Left kidney (tissue), 2 donors: ENCODE measurements around the gene DDI1. TPM values are rescaled to one million over a fixed set of nuclear protein-coding genes. Genes with fewer than 3 reads are reported as not detected.
"Not testable (repeated sequence)": the region's sequence is repeated elsewhere in the genome, so short reads cannot be mapped to it uniquely, and the experiment has no call there.

Source experiments
- DNase-seq: peaks from one replicate; pipeline ENCODE4 v3.0.0-alpha.2; 2013
- polyA plus RNA-seq: library from polyadenylated mRNA; unstranded; fragments of 120-200 nt; gene quantifications from one replicate; pipeline ENCODE4 v1.2.1, GENCODE V29; 2013; ENCODE audit not compliant: insufficient read length

DDI1 gene
- polyA plus RNA-seq, 1 donor, result not detected

GRCh38 chr11:104036995-104037394, 555 bp downstream of the DDI1 start:
- no peak for DNase-seq

DNA sequence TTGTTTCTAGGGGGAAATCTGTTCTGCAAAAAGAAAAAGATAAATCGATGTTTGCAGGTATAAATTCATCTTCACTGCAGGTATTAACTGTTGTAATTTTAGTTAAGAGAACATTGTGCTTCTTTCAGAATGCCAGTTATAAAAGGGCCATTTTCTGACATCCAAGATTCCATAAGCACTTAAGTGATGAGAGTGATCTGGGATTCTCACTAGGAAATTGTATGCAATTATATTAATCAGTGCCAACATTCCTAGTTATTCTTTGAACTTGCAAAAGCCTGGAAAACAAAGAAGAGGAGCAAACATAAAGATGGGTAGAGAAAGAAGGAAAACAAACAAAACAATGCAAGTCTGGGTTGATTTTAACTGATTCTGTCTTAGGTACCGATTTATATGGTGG, 5.4 kb downstream of the DDI1 start:
- no peak for DNase-seq

DNA sequence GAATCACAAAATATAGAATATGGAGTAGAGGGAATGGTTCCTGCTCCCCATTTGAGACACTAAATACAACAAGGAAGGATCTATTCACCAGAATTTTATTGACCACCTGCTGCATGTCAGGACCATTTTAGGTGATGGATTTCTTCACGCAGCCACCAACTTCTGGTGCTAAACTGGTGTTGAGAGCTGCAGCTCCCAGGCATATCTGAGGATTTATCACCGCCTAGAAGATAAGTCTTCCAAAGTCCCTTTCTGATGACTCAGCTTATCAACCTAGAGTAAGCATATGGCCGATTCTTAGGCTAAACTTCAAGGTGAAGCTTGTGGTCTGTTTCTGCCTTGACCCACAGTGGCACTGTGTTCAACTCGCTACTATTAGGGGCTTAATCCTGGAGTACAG, 6.7 kb downstream of the DDI1 start:
- no peak for DNase-seq

DNA sequence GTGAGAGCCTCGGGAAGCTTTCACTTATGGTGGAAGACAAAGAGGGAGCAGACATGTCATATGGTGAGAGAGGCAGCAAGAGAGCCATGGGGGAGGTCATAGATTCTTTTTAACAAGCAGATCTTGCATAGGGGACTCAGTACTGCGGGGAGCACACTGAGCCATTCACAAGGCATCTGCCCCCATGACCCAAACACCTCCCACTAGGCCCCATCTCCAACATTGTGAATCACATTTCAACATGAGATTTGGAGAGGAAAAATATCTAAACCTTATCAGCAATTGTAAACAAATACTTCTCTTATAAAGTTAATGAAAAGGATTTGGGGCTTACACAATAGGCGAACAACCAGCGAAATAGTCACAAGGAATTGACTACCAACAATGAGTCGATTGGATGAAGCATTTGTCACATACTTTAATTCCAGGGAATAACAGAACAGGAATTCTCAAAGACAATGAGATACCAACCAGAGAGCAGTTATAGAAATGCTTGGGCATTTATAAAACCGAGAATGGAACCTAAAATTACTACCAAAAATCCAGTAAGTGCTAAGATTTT, 7.3 kb downstream of the DDI1 start:
- no peak for DNase-seq

- no peak for DNase-seq
Measured at GRCh38 chr11:104046331-104046730, 9.9 kb downstream of the DDI1 start.

- DNase-seq, result not testable (repeated sequence)
Measured at GRCh38 chr11:104046858-104047257, 10.4 kb downstream of the DDI1 start.

GRCh38 chr11:104049116-104049515, 12.7 kb downstream of the DDI1 start:
- no peak for DNase-seq

DNA sequence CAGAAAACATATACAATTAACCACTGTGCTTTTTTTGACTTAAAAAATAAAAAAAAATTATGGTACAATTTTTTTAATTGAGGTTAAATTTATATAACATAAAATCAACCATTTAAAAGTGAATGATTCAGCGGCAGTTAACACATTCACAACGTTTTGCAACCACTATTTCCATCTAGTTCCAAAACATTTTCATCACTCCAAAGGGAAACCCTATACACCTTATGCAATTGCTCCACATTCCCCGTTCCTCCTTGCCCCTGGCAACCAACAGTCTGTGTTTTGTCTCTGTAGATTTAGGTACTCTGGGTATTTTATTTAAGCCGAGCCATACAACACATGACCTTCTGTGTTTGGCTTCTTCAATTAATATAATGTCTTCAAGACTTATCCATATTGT, 15.3 kb downstream of the DDI1 start:
- no peak for DNase-seq

DNA sequence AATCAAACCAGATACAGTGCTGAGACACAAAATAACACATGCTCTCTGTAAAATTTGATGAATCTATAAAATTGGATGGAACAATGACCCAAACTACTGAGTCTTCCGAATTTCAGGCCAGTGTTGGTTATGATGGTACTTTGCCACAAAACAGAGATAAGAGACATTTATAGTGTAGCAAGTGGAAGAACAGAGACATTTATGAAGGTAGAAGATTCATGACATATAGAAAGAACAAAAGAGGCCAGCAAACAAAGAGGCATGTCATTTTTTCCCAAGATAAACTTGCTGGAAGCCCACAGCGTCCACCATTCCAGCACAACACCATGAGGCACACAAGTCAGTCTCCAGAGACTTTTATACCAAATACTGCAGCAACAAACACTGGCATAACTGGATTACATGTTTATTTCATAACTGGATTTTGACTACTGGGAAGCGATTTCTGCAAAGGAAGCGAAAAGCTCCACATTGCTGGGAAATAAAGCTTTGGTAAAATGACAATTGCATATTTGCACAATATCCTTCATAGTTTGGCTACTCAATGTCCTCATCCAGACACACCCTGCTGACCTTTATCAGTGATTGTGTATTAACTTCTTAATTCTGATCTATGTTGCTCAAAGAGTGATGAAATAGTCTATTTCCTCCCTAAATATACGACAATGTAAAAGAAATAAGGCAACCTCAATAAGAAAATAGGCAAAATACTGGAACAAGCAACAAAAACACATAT, 17.5 kb downstream of the DDI1 start:
- DNase-seq, result no peak

DNA sequence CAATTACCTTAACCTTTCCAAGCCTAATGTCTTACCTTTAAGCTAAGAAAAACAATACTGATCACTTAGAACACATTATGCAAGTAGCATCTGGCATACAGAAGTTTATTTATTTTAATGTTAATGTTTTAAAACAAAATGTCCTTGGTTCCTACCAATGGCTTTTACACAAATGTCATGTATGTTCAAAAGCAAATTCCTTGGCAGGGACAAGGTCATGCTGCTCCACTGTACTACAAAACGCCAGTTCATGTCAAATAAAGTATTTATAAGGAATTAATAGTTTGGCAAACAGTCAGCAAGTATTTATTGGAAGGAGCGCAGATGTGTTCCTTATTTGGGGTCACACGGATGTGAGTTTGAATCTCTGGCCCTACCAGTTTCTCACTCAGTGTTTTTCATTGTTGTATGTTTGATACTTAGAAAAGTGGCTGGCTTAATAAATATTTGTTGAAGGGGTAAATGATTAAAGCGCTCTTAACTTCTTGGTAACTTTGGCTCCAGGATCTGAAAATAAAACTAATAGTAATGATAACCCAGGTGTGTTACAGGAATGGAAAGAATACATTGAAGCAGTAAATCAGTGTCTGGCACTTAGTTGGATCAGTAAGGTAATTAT, 18.6 kb downstream of the DDI1 start:
- DNase-seq, result no peak

- DNase-seq, result no peak
Measured at GRCh38 chr11:104055596-104055995, 19.2 kb downstream of the DDI1 start.

- no peak for DNase-seq
Measured at GRCh38 chr11:104057908-104058307, 21.5 kb downstream of the DDI1 start.

DNA sequence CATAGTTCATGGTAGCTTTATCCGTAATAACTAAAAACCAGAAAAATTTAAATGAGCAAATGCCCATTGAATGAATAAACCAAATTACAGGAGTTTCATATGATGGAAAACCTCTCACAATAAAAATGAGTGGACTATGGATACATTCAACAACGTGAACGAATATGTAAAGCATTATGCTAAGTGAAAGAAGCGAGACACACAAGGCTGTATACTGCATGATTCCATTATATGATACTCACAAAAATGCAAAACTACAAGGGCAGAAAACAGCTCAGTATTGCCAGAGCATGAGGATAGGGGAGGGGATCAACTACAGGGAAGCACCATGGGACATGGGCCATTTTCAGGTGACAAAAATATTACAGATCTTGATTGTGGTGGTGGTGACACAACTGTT, 22.2 kb downstream of the DDI1 start:
- DNase-seq, result no peak

- DNase-seq, result no peak
Measured at GRCh38 chr11:104060004-104060794, 23.8 kb downstream of the DDI1 start.

DNA sequence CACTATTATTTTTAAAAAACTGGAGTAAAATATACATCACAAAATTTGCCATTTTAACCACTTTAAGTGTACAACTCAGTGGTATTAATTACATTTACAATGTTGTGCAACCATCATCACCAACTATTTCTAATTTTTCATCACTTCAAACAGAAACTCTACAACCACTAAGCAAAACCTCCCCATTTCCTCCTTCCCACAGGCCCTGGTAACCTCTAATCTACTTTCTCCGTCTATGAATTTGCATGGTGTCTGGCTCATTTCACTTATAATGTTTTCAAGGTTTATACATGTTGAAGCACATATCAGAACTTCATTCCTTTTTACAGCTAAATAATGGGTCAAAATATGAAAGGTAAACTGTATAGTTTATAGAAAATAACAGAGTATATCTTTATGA, 24.4 kb downstream of the DDI1 start:
- DNase-seq, result no peak

DNA sequence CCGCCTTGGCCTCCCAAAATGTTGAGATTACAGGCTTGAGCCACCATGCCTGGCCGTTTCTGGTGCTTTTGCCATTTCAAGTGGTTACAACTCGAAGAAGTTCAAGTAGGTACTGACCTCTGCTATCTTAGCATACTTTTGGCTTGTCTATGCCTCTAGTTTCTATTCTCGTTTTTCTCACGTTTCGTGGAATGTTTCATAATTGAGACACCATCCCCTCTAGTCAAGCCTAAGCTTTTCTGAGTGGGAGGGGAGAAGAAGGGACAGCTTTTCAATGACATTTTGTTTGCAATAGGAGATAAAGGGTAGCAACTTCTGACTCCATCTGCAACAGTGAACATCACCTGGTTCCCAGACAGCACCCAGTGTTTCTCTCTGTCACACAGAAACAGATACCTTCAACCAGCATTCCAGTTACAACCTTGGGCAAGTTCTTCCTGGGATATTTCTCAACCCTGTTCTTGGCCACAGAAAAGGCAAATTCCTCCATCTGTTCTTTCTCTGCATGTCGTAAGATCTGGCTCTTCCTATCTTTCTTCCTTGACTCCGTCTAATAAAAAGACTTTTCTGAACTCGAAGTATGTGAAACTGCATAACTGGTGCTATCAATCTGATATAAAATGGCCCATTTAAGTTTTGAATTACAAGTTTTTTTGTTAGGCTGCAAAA, 25.5 kb downstream of the DDI1 start:
- no peak for DNase-seq

- no peak for DNase-seq
Measured at GRCh38 chr11:104064034-104064630, 27.7 kb downstream of the DDI1 start.

GRCh38 chr11:104067534-104067933, 31.1 kb downstream of the DDI1 start:
- DNase-seq, result no peak

- no peak for DNase-seq
Measured at GRCh38 chr11:104073950-104074705, 37.7 kb downstream of the DDI1 start.

- DNase-seq, result no peak
Measured at GRCh38 chr11:104075091-104075490, 38.7 kb downstream of the DDI1 start.

DNA sequence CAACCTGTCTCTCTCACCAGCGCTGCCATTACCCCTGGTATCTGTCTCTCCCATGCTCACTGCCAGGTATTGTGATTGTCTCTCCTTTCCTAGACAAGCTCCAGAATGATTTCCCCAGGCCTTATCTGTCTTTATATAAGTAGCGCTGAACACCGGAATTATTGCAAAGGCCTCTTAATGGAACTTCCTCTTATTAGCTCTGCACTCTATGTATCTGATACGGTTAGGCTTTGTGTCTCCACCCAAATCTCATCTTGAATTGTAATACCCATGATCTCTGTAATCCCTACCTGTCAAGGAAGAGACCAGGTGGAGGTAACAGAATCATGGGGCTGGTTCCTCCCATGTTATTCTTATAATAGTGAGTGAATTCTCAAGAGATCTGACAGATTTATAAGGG, 39.3 kb downstream of the DDI1 start:
- no peak for DNase-seq
